Left lobe of liver (tissue), 2 donors: ENCODE data around the gene SCN9A. TPM values are rescaled to one million over a fixed set of nuclear protein-coding genes. Genes with fewer than 3 reads are reported as not detected.
A peak's percentile ranks its signal among the peaks of the same experiment; 100 is the strongest.

Experiments used
- ATAC-seq: fragments of 200-7000 bp; cut with Tn5 transposase; one replicate; pipeline ENCODE4 v1.9.1; 2020; ENCODE audit warnings: mild to moderate bottlenecking, moderate library complexity
- DNase-seq: peaks from one replicate; pipeline ENCODE4 v3.0.0-alpha.2; 2020; ENCODE audit warnings: low spot score
- total RNA-seq: library from RNA; stranded (reverse); gene quantifications from one replicate; pipeline ENCODE4 v1.2.1, GENCODE V29; 2021
- donor health status: DM: no; HTN: no; CAD: no; lungs with moderate emphysema.
- donor health status: DM: no; HTN: yes; CAD: no.

Gene SCN9A
- total RNA-seq, 1 donor from 2014 or later, result 2.2 TPM

GRCh38 chr2:166184789-166185188 lies 191.0 kb downstream of the SCN9A start:
- ATAC-seq (no peak), DNase-seq (no peak)

GRCh38 chr2:166181813-166182154 lies 194.0 kb downstream of the SCN9A start:
- ATAC-seq, result no peak
- no peak for DNase-seq

GRCh38 chr2:166180951-166181812 lies 194.6 kb downstream of the SCN9A start:
- peak; percentile 63 for DNase-seq

GRCh38 chr2:166179201-166179600 lies 196.5 kb downstream of the SCN9A start:
- peak; percentile 31 for ATAC-seq

More at GRCh38 chr2:166180951-166181812, 194.6 kb downstream of the SCN9A start:
- ATAC-seq, result peak; percentile 98

GRCh38 chr2:166173263-166173662 lies 202.5 kb downstream of the SCN9A start:
- no peak for ATAC-seq
- no peak for DNase-seq

More at GRCh38 chr2:166179201-166179600, 196.5 kb downstream of the SCN9A start:
- DNase-seq, result no peak

GRCh38 chr2:166171216-166171615 lies 204.5 kb downstream of the SCN9A start:
- no peak for DNase-seq
- ATAC-seq, result no peak

- DNase-seq (no peak), ATAC-seq (no peak)
Observed at GRCh38 chr2:166170356-166170755, 205.4 kb downstream of the SCN9A start.

DNA sequence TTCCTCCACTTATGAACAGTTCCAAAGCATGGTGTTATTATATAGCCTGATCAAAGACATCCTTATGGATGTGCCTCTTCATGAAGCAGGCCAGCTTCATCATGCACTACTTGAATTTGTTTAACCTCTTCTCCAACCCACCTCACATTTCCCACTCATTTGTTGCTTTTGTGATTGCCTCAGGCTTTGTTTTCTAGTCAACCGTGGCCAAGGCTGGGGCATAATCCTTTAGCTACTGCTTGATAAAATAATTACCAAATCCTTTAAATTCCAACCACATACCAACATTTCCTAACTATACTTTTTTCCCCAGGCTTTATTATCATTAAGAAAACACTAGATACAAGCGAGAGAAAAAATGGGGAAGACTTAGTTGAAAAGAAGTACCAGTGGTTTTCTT lies 208.3 kb downstream of the SCN9A start:
- DNase-seq, result no peak
- ATAC-seq, result no peak

DNA sequence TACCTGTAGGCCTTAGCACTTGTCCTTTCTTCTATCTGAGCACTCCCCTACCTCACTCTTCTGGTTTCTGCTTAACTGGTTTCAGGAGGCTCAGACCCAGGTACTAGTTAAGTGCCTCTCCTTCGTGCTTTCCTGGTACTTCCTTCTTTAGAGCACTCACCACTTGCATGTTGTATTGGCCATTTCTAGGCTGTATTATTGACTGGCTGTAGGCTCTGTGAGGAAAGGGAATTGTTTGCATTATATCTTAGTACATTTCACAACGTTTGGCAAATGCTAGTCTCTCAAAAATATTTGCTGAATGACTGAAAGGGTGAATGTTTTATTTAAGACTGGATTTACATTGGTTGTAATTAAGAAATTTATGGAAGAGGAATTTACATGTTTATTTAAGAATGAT lies 212.0 kb downstream of the SCN9A start:
- DNase-seq (no peak), ATAC-seq (no peak)

- DNase-seq (no peak), ATAC-seq (no peak)
Observed at GRCh38 chr2:166158546-166158945, 217.2 kb downstream of the SCN9A start.

- DNase-seq (no peak), ATAC-seq (no peak)
Observed at GRCh38 chr2:166157578-166157977, 218.2 kb downstream of the SCN9A start.

- ATAC-seq, result no peak
- no peak for DNase-seq
Observed at GRCh38 chr2:166156985-166157490, 218.7 kb downstream of the SCN9A start.

DNA sequence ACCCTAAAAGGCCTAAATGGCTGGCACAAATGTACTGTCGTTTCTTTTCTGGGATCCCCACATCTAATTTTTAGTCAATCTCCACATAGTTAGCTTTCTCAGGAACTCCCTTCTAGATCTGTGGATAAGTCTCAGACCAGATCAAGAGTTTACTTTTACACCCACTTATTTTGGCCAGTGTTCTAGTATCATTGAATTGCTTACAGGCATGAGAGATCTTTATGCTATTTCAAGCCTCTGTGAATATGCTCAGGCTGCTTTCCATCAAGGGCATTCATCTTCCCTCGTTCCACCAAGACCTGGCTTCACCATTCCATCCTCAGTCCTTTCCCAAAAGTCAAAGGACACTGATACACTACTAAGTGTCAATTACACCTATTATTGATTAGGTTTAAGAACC lies 220.2 kb downstream of the SCN9A start:
- no peak for ATAC-seq
- no peak for DNase-seq

- no peak for DNase-seq
Observed at GRCh38 chr2:166154685-166155338, 220.9 kb downstream of the SCN9A start.

GRCh38 chr2:166152064-166152463 lies 223.7 kb downstream of the SCN9A start:
- no peak for ATAC-seq
- DNase-seq, result no peak

More at GRCh38 chr2:166154685-166155338, 220.9 kb downstream of the SCN9A start:
- no peak for ATAC-seq

GRCh38 chr2:166148500-166149400 lies 227.0 kb downstream of the SCN9A start:
- no peak for ATAC-seq
- no peak for DNase-seq

DNA sequence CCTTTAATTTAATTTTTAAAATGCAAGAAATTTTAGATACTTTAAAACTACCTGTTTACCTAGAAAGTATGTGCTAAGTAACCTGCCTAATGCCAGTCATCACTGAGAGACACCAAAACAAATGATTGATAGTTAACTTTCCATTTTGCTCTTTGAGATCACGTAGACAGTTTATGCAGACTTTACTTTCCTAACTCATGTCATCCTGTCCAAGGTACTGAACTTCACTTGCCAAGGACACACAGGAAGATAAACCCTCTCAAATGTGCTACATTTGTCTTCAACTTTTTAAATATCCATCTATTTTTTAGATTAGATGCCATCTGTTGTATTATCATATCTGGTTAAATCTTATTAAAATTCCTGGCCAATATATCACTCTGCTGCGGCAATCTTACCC lies 227.9 kb downstream of the SCN9A start:
- DNase-seq, result no peak
- no peak for ATAC-seq
